GM19240 (cell line): ENCODE data around the gene FAM169A.
"Not testable (repeated sequence)": the region's sequence is repeated elsewhere in the genome, so short reads cannot be mapped to it uniquely, and the experiment has no call there.

ENCODE experiments used
- DNase-seq: peaks from one replicate; pipeline ENCODE4 v3.0.0; 2011; ENCODE audit warnings: low spot score; ENCODE audit not compliant: insufficient read length

FAM169A gene

DNA sequence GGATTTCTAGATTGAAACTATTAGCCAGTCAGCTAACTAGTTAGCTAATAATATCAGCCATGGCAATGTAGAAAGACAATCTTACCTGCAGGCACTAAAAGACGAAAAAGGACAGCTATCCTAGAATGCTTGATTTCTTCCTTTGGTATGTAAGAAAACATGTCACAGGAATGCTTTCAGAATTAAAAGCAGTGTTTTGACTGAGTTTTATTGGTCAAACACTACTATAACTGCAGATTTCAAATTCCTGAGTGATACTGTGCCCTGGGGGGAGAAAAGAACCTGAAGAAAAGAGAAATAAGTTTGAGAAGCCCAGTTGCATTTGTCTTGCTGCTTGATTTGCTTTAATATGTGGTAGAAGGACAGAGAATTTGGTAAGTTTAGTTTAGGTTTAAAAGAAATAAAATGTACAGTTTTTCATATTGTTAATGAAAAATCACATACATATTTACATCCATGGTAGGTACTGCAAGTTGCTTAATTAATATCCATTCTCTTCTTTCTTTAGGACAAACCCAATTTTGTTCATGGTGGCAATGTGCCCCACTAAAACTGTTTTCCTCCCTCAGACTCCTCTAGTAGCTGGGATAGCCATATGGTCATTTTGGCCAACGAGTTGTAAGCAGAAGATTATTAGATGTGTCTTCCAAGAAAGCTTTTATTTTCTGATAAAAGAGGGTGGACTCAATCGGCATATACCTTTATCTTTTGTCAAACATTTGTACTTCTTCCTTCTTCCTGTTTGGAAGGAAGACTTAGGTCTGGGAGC, 4.3 kb upstream of the FAM169A start:
- DNase-seq, result no peak

GRCh38 chr5:74869414-74869813, 3.2 kb upstream of the FAM169A start:
- DNase-seq, result not testable (repeated sequence)

- DNase-seq, result no peak
These were observed 492 bp upstream of the FAM169A start for GRCh38 chr5:74866596-74867162.

GRCh38 chr5:74865256-74865803, 857 bp downstream of the FAM169A start:
- DNase-seq, result no peak

- DNase-seq, result no peak
These were observed 1.4 kb downstream of the FAM169A start for GRCh38 chr5:74864823-74865222.

DNA sequence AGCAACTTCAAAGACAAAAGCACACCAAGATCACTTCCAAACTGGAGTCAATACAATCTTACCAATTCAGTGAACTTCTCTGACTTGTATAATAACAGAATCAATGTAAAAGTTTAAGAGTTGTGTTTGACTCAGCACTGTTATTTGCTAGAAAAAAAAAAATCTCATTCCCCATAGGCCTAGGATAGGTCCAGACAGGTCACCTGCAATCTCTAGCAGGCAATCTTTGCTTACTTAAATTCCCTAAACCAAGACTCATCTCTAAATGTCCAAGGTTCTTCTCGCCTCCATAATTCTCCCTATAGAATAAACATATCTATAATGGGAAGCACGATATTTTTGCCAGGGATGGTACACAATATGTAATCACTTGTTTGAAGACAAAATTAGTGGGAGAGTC, 2.5 kb downstream of the FAM169A start:
- no peak for DNase-seq

GRCh38 chr5:74862221-74862620, 4.0 kb downstream of the FAM169A start:
- DNase-seq, result no peak

DNA sequence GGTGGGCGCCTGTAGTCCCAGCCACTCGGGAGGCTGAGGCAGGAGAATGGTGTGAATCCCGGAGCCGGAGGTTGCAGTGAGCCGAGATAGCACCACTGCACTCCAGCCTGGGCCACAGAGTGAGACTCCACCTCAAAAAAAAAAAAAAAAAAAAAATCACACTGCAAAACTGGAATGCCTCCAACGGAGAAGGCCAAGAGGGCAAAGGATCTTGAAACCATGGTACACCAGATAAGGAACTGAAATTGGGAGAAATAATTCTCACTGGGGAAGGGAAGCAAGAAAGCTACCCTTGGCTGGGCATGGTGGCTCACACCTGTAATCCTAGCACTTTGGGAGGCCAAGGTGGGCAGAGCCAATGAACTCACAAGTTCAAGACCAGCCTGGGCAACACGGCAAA, 9.2 kb downstream of the FAM169A start:
- DNase-seq, result not testable (repeated sequence)

- no peak for DNase-seq
These were observed 12.9 kb downstream of the FAM169A start for GRCh38 chr5:74853256-74853655.

DNA sequence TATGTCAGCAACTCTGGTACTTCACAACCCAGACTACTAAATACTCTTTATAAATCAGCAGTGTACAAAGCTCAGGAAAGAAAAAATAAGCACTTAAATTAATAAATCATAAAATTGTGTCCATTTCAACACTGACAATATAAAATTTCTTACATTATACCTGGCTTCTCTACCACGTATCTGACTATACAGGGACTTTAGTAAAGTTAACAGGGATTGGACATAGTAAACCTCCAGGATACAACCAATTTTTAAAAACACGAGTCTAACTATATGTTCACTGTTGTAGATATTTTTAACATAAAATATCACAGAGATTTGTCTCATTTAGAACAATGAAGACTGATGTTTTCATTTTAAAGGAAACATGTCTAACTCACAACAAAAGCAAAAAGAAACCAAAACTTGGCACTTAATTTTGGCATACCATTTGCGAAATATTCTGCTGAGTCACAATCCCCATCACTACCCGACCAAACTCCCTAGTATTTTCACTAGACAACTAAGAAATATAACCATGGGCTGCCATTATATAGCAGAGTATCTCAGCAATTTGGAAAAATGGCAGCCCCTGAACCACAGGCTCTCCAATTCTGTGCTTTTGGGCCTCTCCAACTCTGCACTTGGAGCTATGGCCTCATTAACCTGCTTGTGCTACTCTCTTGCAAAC, 14.4 kb downstream of the FAM169A start:
- no peak for DNase-seq

GRCh38 chr5:74850789-74851425, 15.3 kb downstream of the FAM169A start:
- DNase-seq, result no peak

- DNase-seq, result no peak
These were observed 16.2 kb downstream of the FAM169A start for GRCh38 chr5:74850030-74850429.

DNA sequence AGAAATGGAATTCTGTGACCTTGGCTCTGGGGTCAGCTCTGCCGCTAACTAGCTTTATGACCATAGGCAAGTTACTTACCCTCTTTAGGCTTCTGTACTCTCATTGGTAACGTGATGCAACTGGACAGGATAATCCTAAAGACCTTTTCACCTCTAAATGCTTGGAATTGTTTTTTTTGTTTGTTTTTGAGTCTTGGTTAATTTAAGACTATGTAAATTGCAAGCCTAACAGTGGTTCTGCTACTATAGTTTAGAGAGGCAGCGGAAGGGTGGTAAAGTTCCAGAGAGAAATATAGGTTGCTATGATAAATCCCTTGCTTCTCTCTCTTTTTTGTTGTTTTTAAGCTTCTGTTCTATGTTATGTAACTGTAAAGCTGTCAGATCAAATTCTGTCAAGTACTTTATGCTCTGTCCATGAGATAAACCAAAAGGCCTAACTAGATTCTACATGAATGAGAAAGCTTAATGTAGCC, 17.6 kb downstream of the FAM169A start:
- no peak for DNase-seq

DNA sequence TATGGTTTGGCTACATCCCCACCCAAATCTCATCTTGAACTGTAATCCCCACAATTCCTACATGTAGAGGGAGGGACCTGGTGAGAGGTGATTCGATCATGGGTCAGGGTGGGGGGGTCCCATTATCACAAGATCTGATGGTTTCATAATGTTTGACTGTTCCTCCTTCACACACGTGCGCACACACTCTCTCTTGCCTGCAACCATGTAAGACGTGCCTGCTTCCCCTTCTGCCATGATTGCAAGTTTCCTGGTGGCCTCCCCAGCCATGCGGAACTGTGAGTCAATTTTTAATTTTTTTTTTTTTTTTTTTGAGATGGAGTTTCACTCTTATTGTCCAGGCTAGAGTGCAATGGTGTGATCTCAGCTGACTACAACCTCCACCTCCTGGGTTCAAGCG, 27.0 kb downstream of the FAM169A start:
- no peak for DNase-seq

GRCh38 chr5:74838262-74838661, 27.9 kb downstream of the FAM169A start:
- no peak for DNase-seq

DNA sequence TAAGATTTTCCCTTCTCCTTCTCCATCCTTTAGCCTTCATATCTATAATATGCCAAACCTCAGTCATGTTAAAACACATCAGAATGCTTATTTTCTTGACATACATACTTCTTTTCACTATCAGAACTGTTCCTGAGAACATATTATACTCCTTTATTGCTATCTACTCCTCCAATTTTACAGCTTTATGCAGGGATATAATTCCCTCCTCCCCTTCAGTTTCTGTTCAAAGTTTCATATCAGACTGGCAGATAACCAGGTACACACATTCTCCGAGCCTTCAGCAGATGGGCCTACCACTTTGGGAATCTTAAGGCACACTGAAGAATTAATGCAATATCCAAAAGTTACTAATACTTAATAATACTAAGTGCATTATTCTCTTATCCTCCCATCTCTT, 29.1 kb downstream of the FAM169A start:
- DNase-seq, result no peak

DNA sequence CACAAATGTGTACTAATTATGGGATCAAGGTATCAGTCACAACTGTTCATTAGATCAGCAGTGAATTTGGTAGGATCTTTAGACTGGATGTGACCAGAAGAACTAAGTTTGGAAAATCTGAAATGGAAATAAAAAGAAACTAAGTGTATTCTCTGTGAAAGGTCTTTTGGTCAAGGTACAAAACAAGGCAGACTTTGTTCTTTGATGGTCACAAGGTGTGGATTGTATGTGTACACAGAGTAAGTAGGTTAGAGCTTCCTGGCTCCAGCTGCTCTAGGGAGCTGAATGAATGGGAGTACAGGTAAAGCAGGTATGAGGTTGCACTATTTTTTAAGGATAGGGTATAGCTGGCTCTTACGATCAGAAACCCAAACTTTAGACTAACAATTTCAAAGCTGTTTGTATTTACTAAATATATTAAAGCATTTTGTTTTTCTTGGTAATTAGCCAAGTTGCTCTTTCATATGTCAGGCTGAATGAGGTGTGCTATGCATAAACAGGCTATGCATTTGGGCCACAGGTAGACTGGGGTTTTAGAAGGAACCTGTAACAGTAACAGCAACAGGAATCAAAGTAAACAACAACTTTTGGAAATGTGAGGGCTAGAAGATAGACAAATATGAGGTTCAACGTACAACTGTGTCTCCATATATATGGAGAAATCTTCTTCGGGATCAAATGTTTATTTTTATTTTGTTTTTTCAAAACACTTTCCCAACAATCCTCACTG, 32.5 kb downstream of the FAM169A start:
- DNase-seq, result no peak

DNA sequence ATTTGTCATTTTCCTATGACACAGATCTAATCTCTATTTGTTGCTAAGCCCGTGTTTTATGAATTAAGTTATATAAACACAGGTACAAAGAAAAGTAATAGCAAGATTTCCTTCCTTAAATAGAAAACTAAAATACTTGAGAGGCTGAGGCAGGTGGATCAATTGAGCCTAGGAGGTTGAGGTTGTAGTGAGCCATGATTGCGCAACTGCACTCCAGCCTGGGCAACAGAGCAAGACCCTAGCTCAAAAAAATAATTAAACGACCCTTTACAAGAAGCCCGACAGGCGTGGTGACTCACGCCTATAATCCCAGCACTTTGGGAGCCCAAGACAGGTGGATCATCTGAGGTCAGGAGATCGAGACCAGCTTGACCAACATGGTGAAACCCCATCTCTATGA, 36.8 kb downstream of the FAM169A start:
- no peak for DNase-seq

- DNase-seq, result no peak
These were observed 43.9 kb downstream of the FAM169A start for GRCh38 chr5:74822288-74822687.

DNA sequence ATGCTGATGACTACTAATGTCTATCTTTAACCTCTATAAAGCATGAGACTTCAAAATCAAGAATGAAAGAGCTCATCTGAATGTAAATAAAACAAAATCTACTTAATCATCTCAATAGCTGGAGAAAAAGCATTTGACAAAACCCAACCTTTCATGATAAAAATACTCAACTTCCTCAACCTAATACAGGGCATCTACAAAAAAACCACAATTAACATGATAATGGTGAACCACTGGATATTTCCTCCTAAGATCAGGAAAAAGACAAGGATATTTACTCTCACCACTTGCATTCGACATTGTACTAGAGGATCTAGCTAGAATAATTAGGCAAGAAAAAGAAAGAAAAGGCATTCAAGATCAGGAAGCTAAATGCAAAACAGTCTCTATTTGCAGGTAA, 49.3 kb downstream of the FAM169A start:
- DNase-seq, result no peak

DNA sequence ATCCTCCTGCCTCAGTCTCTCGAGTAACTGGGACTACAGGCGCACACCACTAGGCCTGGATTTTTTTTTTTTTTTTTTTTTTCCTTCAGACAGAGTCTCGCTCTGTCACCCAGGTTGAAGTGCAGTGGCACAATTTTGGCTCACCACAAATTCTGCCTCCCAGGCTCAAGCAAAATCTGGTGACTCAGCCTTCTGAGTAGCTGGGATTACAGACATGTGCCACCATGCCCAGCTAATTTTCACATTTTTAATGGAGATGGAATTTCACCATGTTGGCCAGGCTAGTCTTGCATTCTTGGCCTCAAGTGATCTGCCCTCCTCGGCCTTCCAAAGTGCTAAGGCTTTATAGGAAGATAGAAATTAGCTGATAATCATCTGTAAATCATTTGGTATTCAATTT, 55.3 kb downstream of the FAM169A start:
- DNase-seq, result no peak
